ENCODE results near the gene SLC7A11. TPM values are rescaled to one million over a fixed set of nuclear protein-coding genes. Genes with fewer than 3 reads are reported as not detected.

SLC7A11 gene
- total RNA-seq, 2 donors from 2014 or later: 3.3 to 3.4 TPM

GRCh38 chr4:138199568-138200235 is 42.4 kb downstream of the SLC7A11 start:
- Histone ChIP-seq H3K27me3 (no peaks in the 10 kb centered on the region), H3K9me3 (no peaks in the 10 kb centered on the region), H3K4me1 (peaks cover 17% of the 10 kb centered on the region), H3K27ac (peak overlapping the region; percentile 50 to 83 (median 66)), H3K4me3 (no peak overlapping the region), H3K36me3 (replicated peaks in 1 of 2; ENCODE audit: insufficient read depth in 1 of 2, low read depth in 2 of 2) (no peaks in the 10 kb centered on the region)
- intact Hi-C loops (cut with DNase I): no loop called here
- peak; percentile 48 to 80 (median 64) for DNase-seq
- WGBS, 2 donors: 9 to 14% methylated on average over 5 of the region's 5 CpGs
- ATAC-seq: peak; percentile 99
- TF ChIP-seq CTCF (IDR thresholded peaks at IDR 0.05): no peak
- peak in 1 of 3 donors; percentile 18 for TF ChIP-seq POLR2A (IDR thresholded peaks at IDR 0.05)

- no peak overlapping the region for H3K27ac ChIP-seq
- WGBS, 2 donors: 87 to 95% methylated on average over 3 of the region's 3 CpGs
- intact Hi-C loops (cut with DNase I): no loop called here
- no peaks in the 10 kb centered on the region for H3K27me3 ChIP-seq
- no peak overlapping the region for H3K4me3 ChIP-seq
- H3K4me1 ChIP-seq: peaks cover 17% of the 10 kb centered on the region
- DNase-seq (no peak), ATAC-seq (no peak)
- no peaks in the 10 kb centered on the region for H3K36me3 ChIP-seq (replicated peaks in 1 of 2; ENCODE audit: insufficient read depth in 1 of 2, low read depth in 2 of 2)
- no peak for TF ChIP-seq POLR2A (IDR thresholded peaks at IDR 0.05)
- no peak for TF ChIP-seq CTCF (IDR thresholded peaks at IDR 0.05)
- H3K9me3 ChIP-seq: no peaks in the 10 kb centered on the region
These were observed 46.0 kb downstream of the SLC7A11 start for GRCh38 chr4:138196153-138196552.

GRCh38 chr4:138193963-138194362 is 48.2 kb downstream of the SLC7A11 start:
- no peaks in the 10 kb centered on the region for H3K27me3 ChIP-seq
- WGBS, 2 donors: 96 to 100% methylated on average over 1 of the region's 1 CpG
- H3K9me3 ChIP-seq: no peaks in the 10 kb centered on the region
- DNase-seq (no peak), ATAC-seq (no peak)
- no peak overlapping the region for H3K4me3 ChIP-seq
- peaks cover 2% of the 10 kb centered on the region for H3K4me1 ChIP-seq
- no peak for TF ChIP-seq POLR2A (IDR thresholded peaks at IDR 0.05)
- TF ChIP-seq CTCF (IDR thresholded peaks at IDR 0.05): no peak
- H3K27ac ChIP-seq: no peak overlapping the region
- no peaks in the 10 kb centered on the region for H3K36me3 ChIP-seq (replicated peaks in 1 of 2; ENCODE audit: insufficient read depth in 1 of 2, low read depth in 2 of 2)
- intact Hi-C loops (cut with DNase I): no loop called here

- no peak for DNase-seq
- H3K4me3 ChIP-seq: no peak overlapping the region
- no peak for ATAC-seq
- WGBS, 2 donors: 76 to 83% methylated on average over 2 of the region's 2 CpGs
- no peak overlapping the region for H3K27ac ChIP-seq
- H3K9me3 ChIP-seq: no peaks in the 10 kb centered on the region
- intact Hi-C loops (cut with DNase I): no loop called here
- H3K27me3 ChIP-seq: no peaks in the 10 kb centered on the region
- no peaks in the 10 kb centered on the region for H3K36me3 ChIP-seq (replicated peaks in 1 of 2; ENCODE audit: insufficient read depth in 1 of 2, low read depth in 2 of 2)
- TF ChIP-seq POLR2A (IDR thresholded peaks at IDR 0.05) (no peak), CTCF (IDR thresholded peaks at IDR 0.05) (no peak)
- H3K4me1 ChIP-seq: no peaks in the 10 kb centered on the region
These were observed 50.0 kb downstream of the SLC7A11 start for GRCh38 chr4:138192113-138192512.

- WGBS, 2 donors: 68 to 79% methylated on average over 3 of the region's 3 CpGs
- DNase-seq (no peak), ATAC-seq (no peak)
- intact Hi-C loops (cut with DNase I): no loop called here
- Histone ChIP-seq H3K27ac (no peak overlapping the region), H3K4me3 (no peak overlapping the region), H3K4me1 (no peaks in the 10 kb centered on the region), H3K27me3 (no peaks in the 10 kb centered on the region), H3K9me3 (no peaks in the 10 kb centered on the region), H3K36me3 (replicated peaks in 1 of 2; ENCODE audit: insufficient read depth in 1 of 2, low read depth in 2 of 2) (no peaks in the 10 kb centered on the region)
- TF ChIP-seq POLR2A (IDR thresholded peaks at IDR 0.05): no peak
- no peak for TF ChIP-seq CTCF (IDR thresholded peaks at IDR 0.05)
These were observed 51.7 kb downstream of the SLC7A11 start for GRCh38 chr4:138190452-138190858.

All from body of pancreas (tissue), 4 donors.